HFFc6 (cell line): ENCODE data around the gene MRPS16. TPM values are rescaled to one million over a fixed set of nuclear protein-coding genes. Genes with fewer than 3 reads are reported as not detected.

Experiments used
- DNase-seq: peaks from one replicate; pipeline ENCODE4 v3.0.0-alpha.2; 2018
- H3K27ac Mint-ChIP-seq: 2 replicates; pipeline ENCODE4 v1.8.0; 2020; ENCODE audit warnings: mild to moderate bottlenecking, mixed read lengths
- H3K27me3 Mint-ChIP-seq: 2 replicates; pipeline ENCODE4 v1.8.0; 2021; ENCODE audit warnings: mild to moderate bottlenecking, moderate library complexity, mixed read lengths; ENCODE audit not compliant: insufficient read depth
- H3K36me3 Mint-ChIP-seq: 2 replicates; pipeline ENCODE4 v1.8.0; 2021; ENCODE audit warnings: low read depth, mixed read lengths
- H3K4me1 Mint-ChIP-seq: 2 replicates; pipeline ENCODE4 v1.8.0; 2020; ENCODE audit warnings: low read depth, mixed read lengths
- H3K4me3 Mint-ChIP-seq: 2 replicates; pipeline ENCODE4 v1.8.0; 2020; ENCODE audit warnings: mild to moderate bottlenecking, moderate library complexity, mixed read lengths
- H3K9me3 Mint-ChIP-seq: 2 replicates; pipeline ENCODE4 v1.8.0; 2020; ENCODE audit warnings: mild to moderate bottlenecking, mixed read lengths
- total RNA-seq, 6 experiments: library from RNA; stranded (reverse); fragmentation: NEBNext Ultra II Directional; extraction: Animal tissue kit (Norgen Biotek cat#: 25700); gene quantifications; 2 replicates in 1 of 6; 3 replicates in 5 of 6; pipeline ENCODE4 v1.2.3, GENCODE V29; 2021
- TF ChIP-seq, protein P1 (sequence below): fragments of 200-600 bp; sonication (generic); IDR thresholded peaks from 2 replicates; pipeline ENCODE4 v1.5.0; 2021; ENCODE audit warnings: antibody characterized with exemption, mild to moderate bottlenecking

MRPS16 gene
- total RNA-seq, 6 experiments from 2014 or later = 100 to 140 (median 116) TPM

GRCh38 chr10:73247509-73248258 lies 4.8 kb downstream of the MRPS16 start:
- Mint-ChIP-seq H3K4me3 (peak overlapping the region; percentile 98), H3K27me3 (peaks cover under 1% of the 10 kb centered on the region; the same call in 1 of the 2 replicates), H3K4me1 (peaks cover 58% of the 10 kb centered on the region), H3K27ac (peak overlapping the region; percentile 82), H3K36me3 (peaks cover 67% of the 10 kb centered on the region), H3K9me3 (no peaks in the 10 kb centered on the region)
- DNase-seq = no peak
- TF ChIP-seq, protein P1, sequence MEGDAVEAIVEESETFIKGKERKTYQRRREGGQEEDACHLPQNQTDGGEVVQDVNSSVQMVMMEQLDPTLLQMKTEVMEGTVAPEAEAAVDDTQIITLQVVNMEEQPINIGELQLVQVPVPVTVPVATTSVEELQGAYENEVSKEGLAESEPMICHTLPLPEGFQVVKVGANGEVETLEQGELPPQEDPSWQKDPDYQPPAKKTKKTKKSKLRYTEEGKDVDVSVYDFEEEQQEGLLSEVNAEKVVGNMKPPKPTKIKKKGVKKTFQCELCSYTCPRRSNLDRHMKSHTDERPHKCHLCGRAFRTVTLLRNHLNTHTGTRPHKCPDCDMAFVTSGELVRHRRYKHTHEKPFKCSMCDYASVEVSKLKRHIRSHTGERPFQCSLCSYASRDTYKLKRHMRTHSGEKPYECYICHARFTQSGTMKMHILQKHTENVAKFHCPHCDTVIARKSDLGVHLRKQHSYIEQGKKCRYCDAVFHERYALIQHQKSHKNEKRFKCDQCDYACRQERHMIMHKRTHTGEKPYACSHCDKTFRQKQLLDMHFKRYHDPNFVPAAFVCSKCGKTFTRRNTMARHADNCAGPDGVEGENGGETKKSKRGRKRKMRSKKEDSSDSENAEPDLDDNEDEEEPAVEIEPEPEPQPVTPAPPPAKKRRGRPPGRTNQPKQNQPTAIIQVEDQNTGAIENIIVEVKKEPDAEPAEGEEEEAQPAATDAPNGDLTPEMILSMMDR = no peak

GRCh38 chr10:73246646-73247508 lies 5.6 kb downstream of the MRPS16 start, which contains the start of gene DNAJC9:
TSS of gene DNAJC9 (minus strand) at chr10:73247255. CDS start at chr10:73247189, 66 bp downstream.
- Mint-ChIP-seq H3K4me3 (peak within 1 kb of the TSS; percentile 98), H3K27ac (peak within 1 kb of the TSS; percentile 82), H3K9me3 (no peaks in the 10 kb centered on the region), H3K27me3 (peaks cover 2% of the 10 kb centered on the region; the same call in 1 of the 2 replicates), H3K4me1 (peaks cover 58% of the 10 kb centered on the region), H3K36me3 (peaks cover 69% of the 10 kb centered on the region)
- peak; percentile 93 for DNase-seq
- TF ChIP-seq, protein P1 = no peak; the same call in 1 of the 2 replicates

DNA sequence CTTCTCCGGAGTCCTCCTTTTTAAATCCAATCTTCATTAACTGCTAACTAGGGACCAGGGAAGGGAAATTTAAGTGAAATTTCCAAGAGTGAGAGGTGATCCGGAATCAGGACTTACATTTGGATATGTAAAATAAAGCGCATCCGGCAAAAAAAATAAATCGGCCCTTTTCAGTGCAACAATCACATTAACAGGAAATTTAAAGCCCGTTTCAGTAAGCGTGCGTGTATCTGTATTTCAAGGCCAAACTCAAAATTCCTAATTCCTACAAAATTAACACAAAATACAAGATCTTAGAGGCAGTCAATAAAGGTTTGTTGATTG lies 6.2 kb downstream of the MRPS16 start:
- Mint-ChIP-seq H3K4me1 (peaks cover 58% of the 10 kb centered on the region), H3K27me3 (peaks cover 2% of the 10 kb centered on the region; the same call in 1 of the 2 replicates), H3K9me3 (no peaks in the 10 kb centered on the region), H3K27ac (peak overlapping the region; percentile 82), H3K4me3 (peak overlapping the region; percentile 98), H3K36me3 (peaks cover 67% of the 10 kb centered on the region)
- DNase-seq = no peak
- TF ChIP-seq, protein P1 = no peak

GRCh38 chr10:73244866-73245477 lies 7.5 kb downstream of the MRPS16 start:
- peak overlapping the region; percentile 98 for H3K4me3 Mint-ChIP-seq
- peak overlapping the region; percentile 82 for H3K27ac Mint-ChIP-seq
- peaks cover 47% of the 10 kb centered on the region for H3K4me1 Mint-ChIP-seq
- TF ChIP-seq, protein P1 = no peak
- DNase-seq = no peak
- peaks cover 61% of the 10 kb centered on the region for H3K36me3 Mint-ChIP-seq
- no peaks in the 10 kb centered on the region for H3K9me3 Mint-ChIP-seq
- peaks cover 2% of the 10 kb centered on the region; the same call in 1 of the 2 replicates for H3K27me3 Mint-ChIP-seq

GRCh38 chr10:73239908-73240307 lies 12.5 kb downstream of the MRPS16 start:
- peaks cover 31% of the 10 kb centered on the region for H3K36me3 Mint-ChIP-seq
- H3K9me3 Mint-ChIP-seq = no peaks in the 10 kb centered on the region
- no peak overlapping the region for H3K27ac Mint-ChIP-seq
- no peak for DNase-seq
- no peak overlapping the region for H3K4me3 Mint-ChIP-seq
- peaks cover 14% of the 10 kb centered on the region for H3K4me1 Mint-ChIP-seq
- peaks cover 2% of the 10 kb centered on the region; the same call in 1 of the 2 replicates for H3K27me3 Mint-ChIP-seq
- TF ChIP-seq, protein P1 = no peak
